GM19035 (cell line): ENCODE measurements around the gene NANOGP8.
"Not testable (repeated sequence)": the region's sequence is repeated elsewhere in the genome, so short reads cannot be mapped to it uniquely, and the experiment has no call there.

Experiments
- ATAC-seq: cut with Tn5 transposase; IDR thresholded peaks from one replicate; pipeline ENCODE4 v1.9.1; 2021; ENCODE audit not compliant: unreplicated experiment

The NANOGP8 gene

DNA sequence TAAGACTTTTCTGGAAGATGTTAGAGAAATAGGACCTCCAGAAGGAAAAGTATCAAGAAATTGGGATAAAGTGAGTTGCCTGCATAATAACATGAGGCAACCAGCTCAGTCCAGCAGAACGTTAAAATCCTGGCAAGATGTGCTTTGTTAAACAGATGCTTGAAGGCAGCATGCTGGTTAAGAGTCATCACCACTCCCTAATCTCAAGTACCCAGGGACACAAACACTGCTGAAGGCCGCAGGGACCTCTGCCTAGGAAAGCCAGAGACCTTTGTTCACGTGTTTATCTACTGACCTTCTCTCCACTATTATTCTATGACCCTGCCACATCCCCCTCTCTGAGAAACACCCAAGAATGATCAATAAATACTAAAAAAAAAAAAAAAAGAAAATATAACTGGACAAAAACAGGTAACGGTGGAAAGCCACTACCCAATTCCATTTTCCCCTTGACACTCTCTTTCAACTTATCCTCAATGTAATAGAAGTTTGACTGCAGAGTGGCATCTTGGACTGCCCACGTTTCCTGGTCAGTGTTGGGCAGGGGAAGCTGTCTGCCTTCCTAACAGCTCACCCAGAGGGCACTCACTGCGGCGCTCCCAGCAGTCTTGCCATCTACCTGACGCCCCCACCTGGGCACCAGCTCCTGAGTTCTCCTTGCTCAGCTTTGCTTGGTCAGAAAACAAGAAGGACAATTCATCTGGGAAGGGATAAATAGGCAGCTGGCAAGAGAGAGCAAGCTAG, at the start of gene NANOGP8:
TSS of gene NANOGP8 (minus strand) at position 120 of the 744 bp plus-strand sequence. CDS start 185 bp downstream, outside the sequence.
- not testable (repeated sequence) for ATAC-seq

DNA sequence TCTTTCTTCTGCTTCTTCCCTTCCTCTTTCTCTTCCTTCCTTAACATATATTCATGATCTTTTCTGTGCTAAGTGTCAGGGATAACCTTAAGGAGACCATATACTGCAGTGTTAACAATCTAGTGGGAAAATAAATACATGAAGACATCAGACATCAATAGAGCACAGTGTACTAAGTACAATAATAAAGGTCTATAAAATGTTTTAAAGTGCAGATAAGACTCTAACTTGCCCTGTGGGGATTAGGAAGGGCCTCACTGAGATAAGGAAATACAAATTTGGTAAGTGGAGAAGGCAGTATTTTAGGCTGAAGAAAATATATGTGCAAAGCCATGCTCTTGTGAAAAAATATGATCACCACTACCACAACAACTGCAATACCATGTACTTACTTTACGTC, 49.2 kb upstream of the NANOGP8 start:
- no peak for ATAC-seq

DNA sequence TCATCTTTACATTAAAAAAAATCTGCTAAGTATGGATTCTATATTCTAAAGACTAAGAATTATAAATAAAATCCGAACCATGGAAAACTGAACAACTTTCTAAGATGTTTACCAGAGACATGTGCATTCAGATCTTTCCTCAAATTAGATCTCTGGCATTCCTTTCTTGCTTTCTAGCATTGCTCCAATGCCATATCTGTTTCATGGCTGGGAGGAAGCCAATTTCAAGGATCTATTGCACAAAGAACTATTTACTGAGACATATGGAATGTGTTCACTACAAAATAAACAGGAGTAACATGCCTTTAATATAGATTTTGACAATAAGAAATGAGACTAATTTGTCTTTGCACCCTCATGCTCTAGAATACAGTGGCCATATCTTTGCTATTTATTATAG, 45.1 kb upstream of the NANOGP8 start:
- ATAC-seq: no peak

GRCh38 chr15:35129361-35129760, 44.3 kb upstream of the NANOGP8 start:
- no peak for ATAC-seq

DNA sequence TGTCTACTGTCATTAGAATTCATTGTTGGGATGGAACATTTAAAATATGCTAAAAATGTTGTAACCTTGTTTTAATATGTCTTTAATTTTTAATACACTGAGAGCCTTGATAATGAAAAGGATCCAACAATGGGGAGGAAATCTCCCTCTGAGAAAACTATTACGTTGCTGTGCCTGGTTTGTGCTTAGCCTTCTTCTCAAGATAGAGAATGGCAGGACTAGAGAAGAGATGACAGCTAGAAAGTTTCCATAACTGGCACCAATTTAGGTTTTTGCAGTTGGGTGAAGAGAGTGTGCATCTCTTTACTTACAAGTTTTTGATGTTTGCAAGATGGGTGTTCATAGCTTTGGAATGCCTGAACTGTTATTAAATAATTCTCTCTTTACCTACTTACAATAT, 42.6 kb upstream of the NANOGP8 start:
- no peak for ATAC-seq

GRCh38 chr15:35126236-35126635, 41.1 kb upstream of the NANOGP8 start:
- ATAC-seq: no peak

GRCh38 chr15:35123743-35124142, 38.6 kb upstream of the NANOGP8 start:
- ATAC-seq: no peak

DNA sequence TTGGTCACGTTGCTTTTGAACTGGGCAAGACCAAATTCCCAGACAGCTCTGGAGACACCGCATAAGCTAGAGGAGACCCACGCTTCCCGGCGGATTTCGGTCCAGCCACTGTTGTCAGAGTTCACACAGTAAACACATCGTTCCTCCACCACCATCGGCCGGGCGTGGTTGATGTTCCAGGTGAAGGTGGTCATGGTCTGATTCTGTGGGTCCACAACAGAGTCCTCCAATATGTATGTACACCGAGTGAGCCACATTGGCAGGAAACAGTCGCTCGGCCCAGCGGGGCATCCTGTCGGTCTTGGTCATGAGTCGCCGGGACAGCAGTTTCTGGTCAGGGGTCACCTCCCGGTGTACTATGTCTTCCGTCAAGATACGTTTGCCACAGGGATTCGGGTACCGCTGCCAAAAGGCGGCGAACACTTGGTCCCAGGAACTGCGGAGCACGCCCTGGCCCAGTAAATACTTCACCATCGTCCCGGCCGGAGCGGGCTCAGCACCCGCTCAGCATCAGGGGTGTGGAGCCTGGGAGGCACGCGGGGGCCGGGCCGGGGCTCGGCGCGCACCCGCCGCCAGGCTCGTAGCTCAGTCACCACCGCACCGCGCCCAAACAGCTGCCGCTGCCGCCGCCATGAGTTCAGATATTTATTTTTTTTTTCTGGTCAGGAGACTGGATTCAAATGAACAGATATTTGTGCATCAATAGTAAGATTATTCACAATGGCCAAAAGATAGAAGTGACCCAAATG, 36.7 kb upstream of the NANOGP8 start:
- ATAC-seq: no peak

DNA sequence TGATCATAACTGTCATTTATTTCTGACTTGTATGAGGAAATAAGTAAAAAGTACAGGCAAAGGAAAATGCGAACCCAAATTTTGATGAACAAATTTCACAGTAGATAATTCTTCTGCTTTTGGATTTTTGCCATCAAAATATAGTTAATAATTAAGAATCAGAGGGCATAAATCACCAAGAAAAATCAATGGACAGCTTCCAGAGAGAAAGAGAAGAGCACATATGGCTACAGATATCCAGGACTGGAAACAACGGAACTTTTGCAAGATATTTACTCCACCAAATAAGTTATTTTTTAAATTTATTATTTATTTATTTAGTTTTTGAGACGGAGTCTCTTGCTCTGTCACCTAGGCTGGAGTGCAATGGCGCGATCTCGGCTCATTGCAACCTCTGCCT, 35.1 kb upstream of the NANOGP8 start:
- no peak for ATAC-seq

GRCh38 chr15:35118960-35119359, 33.9 kb upstream of the NANOGP8 start:
- ATAC-seq: no peak

- no peak for ATAC-seq
Observed at GRCh38 chr15:35117543-35118265, 32.6 kb upstream of the NANOGP8 start.

DNA sequence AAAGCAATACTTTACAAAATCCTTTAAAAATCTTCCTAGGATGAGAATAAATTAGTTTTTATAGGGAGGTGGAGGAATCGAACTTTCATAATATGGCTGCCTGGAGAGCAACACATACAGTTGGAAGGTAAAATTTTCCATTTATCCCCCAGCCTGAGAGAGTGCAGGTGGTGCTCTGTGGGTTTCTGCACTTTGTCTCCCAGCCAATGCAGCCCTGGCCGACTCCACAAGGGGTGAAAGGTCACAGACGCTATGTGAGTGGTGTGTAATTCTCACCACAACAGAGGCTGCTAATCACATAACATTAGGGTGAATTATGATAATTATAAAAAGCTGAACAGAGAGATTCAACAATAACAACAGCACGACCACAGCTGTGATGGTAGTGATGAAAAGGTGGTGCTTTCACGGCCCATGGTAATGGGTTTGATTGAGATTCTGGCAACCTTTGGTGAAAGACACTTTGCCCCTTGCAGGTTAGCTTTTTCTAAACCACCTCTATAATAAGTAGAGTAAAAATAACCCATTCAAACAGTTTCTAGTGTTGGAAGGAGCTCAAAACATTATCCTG, 30.1 kb upstream of the NANOGP8 start:
- no peak for ATAC-seq

DNA sequence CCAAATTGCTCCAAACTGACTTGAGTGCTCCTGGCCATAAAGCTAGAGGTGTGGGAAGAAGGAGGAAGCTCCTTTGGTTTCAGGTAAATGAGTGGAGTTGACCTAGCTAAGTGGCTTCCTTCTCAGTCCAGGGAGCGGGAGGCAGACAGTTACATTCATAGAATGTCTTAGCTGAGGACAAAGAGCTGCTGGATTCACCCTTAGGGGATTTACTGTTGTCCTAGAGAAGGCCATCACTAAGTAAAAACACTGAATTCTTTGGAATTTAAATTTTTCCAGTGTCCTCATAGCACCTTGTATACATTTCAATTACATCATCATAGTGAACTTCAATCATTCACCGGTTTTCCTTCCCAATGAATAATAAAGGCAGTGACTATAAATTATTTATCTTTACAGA, 27.3 kb upstream of the NANOGP8 start:
- no peak for ATAC-seq

- ATAC-seq: no peak
Observed at GRCh38 chr15:35111861-35112260, 26.8 kb upstream of the NANOGP8 start.

- ATAC-seq: no peak
Observed at GRCh38 chr15:35108453-35108852, 23.4 kb upstream of the NANOGP8 start.

DNA sequence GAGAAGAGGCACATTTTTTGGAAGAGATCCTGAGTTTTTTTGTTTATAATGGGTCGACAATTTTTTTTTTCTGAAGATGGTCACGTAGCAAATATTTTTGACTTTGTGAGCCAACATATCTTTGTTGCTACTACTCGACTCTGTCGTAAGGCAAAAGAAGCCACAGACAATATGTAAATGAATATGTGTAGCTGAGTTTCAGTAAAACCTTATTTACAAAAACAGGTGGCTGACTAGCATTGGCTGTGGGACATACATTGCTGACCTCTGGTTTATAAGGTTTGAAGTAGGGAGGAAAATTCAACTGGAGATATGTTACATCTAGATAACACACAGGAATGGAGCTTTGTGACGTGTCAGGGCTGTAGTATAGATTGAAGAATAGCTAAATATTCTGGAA, 22.5 kb upstream of the NANOGP8 start:
- no peak for ATAC-seq

GRCh38 chr15:35107122-35107521, 22.0 kb upstream of the NANOGP8 start:
- no peak for ATAC-seq

DNA sequence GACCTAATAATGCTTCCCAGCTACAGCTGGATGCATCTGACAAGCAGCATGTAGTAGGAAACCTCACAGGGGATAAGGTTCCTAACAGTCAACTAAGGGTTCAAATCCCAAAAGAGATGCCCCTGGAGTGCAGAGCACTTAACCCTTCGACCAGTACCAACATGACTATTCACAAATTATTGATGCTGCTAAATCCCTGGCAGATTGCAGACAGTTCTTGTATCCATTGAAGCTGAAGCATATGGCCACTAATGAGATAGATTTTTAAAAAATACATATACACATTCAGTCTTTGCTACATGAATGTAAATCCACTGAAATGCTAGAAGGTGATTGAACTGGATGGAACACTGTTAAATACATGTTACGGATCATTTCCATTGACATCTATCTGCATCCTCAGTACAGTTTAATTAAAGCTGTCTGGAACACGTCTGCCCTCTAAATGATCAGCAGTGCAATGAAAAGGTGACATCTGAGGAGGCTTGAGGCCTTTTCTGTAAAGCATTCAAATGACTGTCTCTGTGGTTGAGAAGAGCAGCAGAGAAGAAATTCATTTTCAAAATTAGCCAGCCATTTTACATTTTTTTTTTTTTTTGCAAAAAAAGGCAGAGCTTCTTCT, 19.5 kb upstream of the NANOGP8 start:
- ATAC-seq: no peak

- no peak for ATAC-seq
Observed at GRCh38 chr15:35102186-35102585, 17.1 kb upstream of the NANOGP8 start.

- ATAC-seq: no peak
Observed at GRCh38 chr15:35101335-35101734, 16.2 kb upstream of the NANOGP8 start.

- no peak for ATAC-seq
Observed at GRCh38 chr15:35098737-35099136, 13.6 kb upstream of the NANOGP8 start.
